ENCODE measurements around the gene TXNDC11. TPM values are rescaled to one million over a fixed set of nuclear protein-coding genes. Genes with fewer than 3 reads are reported as not detected.

The TXNDC11 gene
- total RNA-seq, 2 experiments from 2014 or later = 21.7 to 24.4 TPM

Other genes starting within 250 kb of the TXNDC11 start
- 100 to 1,000 TPM; 108 to 110 TPM for gene LITAF, start 155.9 kb downstream of the TXNDC11 start, total RNA-seq
- gene SNN, start 74.4 kb downstream of the TXNDC11 start, total RNA-seq = 1 to 10 TPM; 8.2 to 9.5 TPM
- 10 to 100 TPM; 62.3 to 67.8 TPM for gene ZC3H7A, start 54.4 kb upstream of the TXNDC11 start, total RNA-seq
- gene RSL1D1, start 108.7 kb upstream of the TXNDC11 start, total RNA-seq = 100 to 1,000 TPM; 344 TPM
- 100 to 1,000 TPM; 202 to 204 TPM for gene GSPT1, start 173.1 kb upstream of the TXNDC11 start, total RNA-seq
- 10 to 100 TPM in 1 of 2 experiments, 1 to 10 TPM in 1; 4.9 to 11.0 TPM for gene NPIPB2, start 199.2 kb upstream of the TXNDC11 start, total RNA-seq
- gene TNFRSF17, start 222.4 kb upstream of the TXNDC11 start, total RNA-seq = not detected
- 1 to 10 TPM; 9.2 to 9.5 TPM for gene SNX29, start 233.9 kb upstream of the TXNDC11 start, total RNA-seq